SJCRH30 (cell line): ENCODE measurements around the gene SCPEP1. TPM values are rescaled to one million over a fixed set of nuclear protein-coding genes. Genes with fewer than 3 reads are reported as not detected.

ENCODE experiments used
- DNase-seq, 2 experiments: peaks; one replicate each; pipeline ENCODE4 v3.0.0-alpha.2; 2015 to 2020
- H3K27ac ChIP-seq: fragments of 250-450 bp; sonication (Bioruptor Pico); 2 replicates; pipeline ENCODE4 v1.5.1; 2020; ENCODE audit warnings: mild to moderate bottlenecking, moderate library complexity
- H3K27me3 ChIP-seq: fragments of 250-450 bp; sonication (Bioruptor Pico); 2 replicates; pipeline ENCODE4 v1.5.1; 2020; ENCODE audit warnings: mild to moderate bottlenecking, moderate library complexity
- H3K36me3 ChIP-seq: fragments of 250-450 bp; sonication (Bioruptor Pico); 2 replicates; pipeline ENCODE4 v1.5.1; 2020; ENCODE audit warnings: mild to moderate bottlenecking, moderate library complexity
- H3K4me1 ChIP-seq: fragments of 250-450 bp; sonication (Bioruptor Pico); 2 replicates; pipeline ENCODE4 v1.5.1; 2020; ENCODE audit warnings: mild to moderate bottlenecking, moderate library complexity
- H3K4me3 ChIP-seq: fragments of 250-450 bp; sonication (Bioruptor Pico); 2 replicates; pipeline ENCODE4 v1.5.1; 2020; ENCODE audit warnings: mild to moderate bottlenecking, moderate library complexity
- H3K9me3 ChIP-seq: fragments of 250-450 bp; sonication (Bioruptor Pico); replicated peaks from 2 replicates; pipeline ENCODE4 v1.5.1; 2020; ENCODE audit warnings: mild to moderate bottlenecking, moderate library complexity
- total RNA-seq: library from RNA; depleted of rRNA; stranded (reverse); fragments of >200 nt; shearing (Covaris generic); gene quantifications from 2 replicates; pipeline ENCODE4 v1.2.3, GENCODE V29; 2014

SCPEP1 gene
- total RNA-seq, 1 experiment from 2014 or later: 18.6 TPM

GRCh38 chr17:57004944-57005579 lies 27.1 kb downstream of the SCPEP1 start:
- no peak overlapping the region for H3K27ac ChIP-seq
- H3K4me1 ChIP-seq: no peaks in the 10 kb centered on the region; the same call in 1 of the 2 replicates
- H3K4me3 ChIP-seq: no peak overlapping the region
- peak in 1 of 2 experiments; percentile 7 for DNase-seq
- H3K27me3 ChIP-seq: no peaks in the 10 kb centered on the region
- H3K9me3 ChIP-seq: no peaks in the 10 kb centered on the region
- H3K36me3 ChIP-seq: no peaks in the 10 kb centered on the region

- DNase-seq: no peak
Measured at GRCh38 chr17:57006040-57006439, 28.1 kb downstream of the SCPEP1 start.

GRCh38 chr17:57008958-57009357 lies 31.0 kb downstream of the SCPEP1 start:
- Histone ChIP-seq H3K4me1 (no peaks in the 10 kb centered on the region; the same call in 1 of the 2 replicates), H3K9me3 (no peaks in the 10 kb centered on the region), H3K4me3 (no peak overlapping the region), H3K36me3 (no peaks in the 10 kb centered on the region), H3K27me3 (no peaks in the 10 kb centered on the region), H3K27ac (no peak overlapping the region)
- DNase-seq: no peak

More at GRCh38 chr17:57006040-57006439, 28.1 kb downstream of the SCPEP1 start:
- no peaks in the 10 kb centered on the region for H3K9me3 ChIP-seq
- no peaks in the 10 kb centered on the region for H3K27me3 ChIP-seq
- no peaks in the 10 kb centered on the region for H3K36me3 ChIP-seq
- H3K27ac ChIP-seq: no peak overlapping the region
- H3K4me3 ChIP-seq: no peak overlapping the region
- H3K4me1 ChIP-seq: no peaks in the 10 kb centered on the region; the same call in 1 of the 2 replicates

- no peaks in the 10 kb centered on the region for H3K27me3 ChIP-seq
Measured at GRCh38 chr17:57009737-57010445, 32.0 kb downstream of the SCPEP1 start.

GRCh38 chr17:57010487-57010886 lies 32.6 kb downstream of the SCPEP1 start:
- Histone ChIP-seq H3K27ac (no peak overlapping the region), H3K9me3 (no peaks in the 10 kb centered on the region), H3K27me3 (no peaks in the 10 kb centered on the region)

More at GRCh38 chr17:57009737-57010445, 32.0 kb downstream of the SCPEP1 start:
- no peaks in the 10 kb centered on the region for H3K9me3 ChIP-seq
- no peaks in the 10 kb centered on the region; the same call in 1 of the 2 replicates for H3K4me1 ChIP-seq
- no peak overlapping the region for H3K4me3 ChIP-seq
- no peaks in the 10 kb centered on the region for H3K36me3 ChIP-seq
- peak; percentile 22 to 61 for DNase-seq
- H3K27ac ChIP-seq: no peak overlapping the region

GRCh38 chr17:57011491-57012015 lies 33.6 kb downstream of the SCPEP1 start:
- no peak for DNase-seq
- Histone ChIP-seq H3K27ac (no peak overlapping the region), H3K9me3 (no peaks in the 10 kb centered on the region)

More at GRCh38 chr17:57010487-57010886, 32.6 kb downstream of the SCPEP1 start:
- no peak for DNase-seq
- H3K4me3 ChIP-seq: no peak overlapping the region
- H3K4me1 ChIP-seq: no peaks in the 10 kb centered on the region; the same call in 1 of the 2 replicates
- H3K36me3 ChIP-seq: no peaks in the 10 kb centered on the region

GRCh38 chr17:57016071-57016763 lies 38.3 kb downstream of the SCPEP1 start:
- H3K27ac ChIP-seq: no peak overlapping the region
- no peak for DNase-seq
- no peaks in the 10 kb centered on the region for H3K36me3 ChIP-seq
- no peaks in the 10 kb centered on the region for H3K9me3 ChIP-seq
- H3K4me1 ChIP-seq: no peaks in the 10 kb centered on the region
- H3K27me3 ChIP-seq: no peaks in the 10 kb centered on the region
- H3K4me3 ChIP-seq: no peak overlapping the region

More at GRCh38 chr17:57011491-57012015, 33.6 kb downstream of the SCPEP1 start:
- Histone ChIP-seq H3K4me3 (no peak overlapping the region), H3K36me3 (no peaks in the 10 kb centered on the region), H3K4me1 (no peaks in the 10 kb centered on the region; the same call in 1 of the 2 replicates), H3K27me3 (no peaks in the 10 kb centered on the region)

GRCh38 chr17:57016764-57017116 lies 38.8 kb downstream of the SCPEP1 start:
- Histone ChIP-seq H3K4me3 (no peak overlapping the region), H3K9me3 (no peaks in the 10 kb centered on the region), H3K27ac (no peak overlapping the region), H3K4me1 (no peaks in the 10 kb centered on the region), H3K27me3 (no peaks in the 10 kb centered on the region), H3K36me3 (no peaks in the 10 kb centered on the region)
- no peak for DNase-seq

- Histone ChIP-seq H3K4me1 (no peaks in the 10 kb centered on the region), H3K9me3 (no peaks in the 10 kb centered on the region), H3K36me3 (no peaks in the 10 kb centered on the region), H3K4me3 (no peak overlapping the region), H3K27ac (no peak overlapping the region), H3K27me3 (no peaks in the 10 kb centered on the region)
- no peak for DNase-seq
Measured at GRCh38 chr17:57017625-57018024, 39.7 kb downstream of the SCPEP1 start.

GRCh38 chr17:57020208-57020607 lies 42.3 kb downstream of the SCPEP1 start:
- H3K4me1 ChIP-seq: no peaks in the 10 kb centered on the region
- no peak for DNase-seq
- no peaks in the 10 kb centered on the region for H3K36me3 ChIP-seq
- no peak overlapping the region for H3K27ac ChIP-seq
- no peaks in the 10 kb centered on the region for H3K9me3 ChIP-seq
- H3K4me3 ChIP-seq: no peak overlapping the region
- H3K27me3 ChIP-seq: no peaks in the 10 kb centered on the region

GRCh38 chr17:57021226-57021940 lies 43.5 kb downstream of the SCPEP1 start:
- Histone ChIP-seq H3K4me1 (no peaks in the 10 kb centered on the region), H3K9me3 (0 out of 2 replicates have a peak, but pooled peaks cover 2% of the 10 kb centered on the region), H3K27ac (no peak overlapping the region), H3K36me3 (no peaks in the 10 kb centered on the region), H3K4me3 (no peak overlapping the region), H3K27me3 (no peaks in the 10 kb centered on the region)
- no peak for DNase-seq

- H3K4me3 ChIP-seq: no peak overlapping the region
- no peak for DNase-seq
- H3K27ac ChIP-seq: no peak overlapping the region
- no peaks in the 10 kb centered on the region for H3K36me3 ChIP-seq
- no peaks in the 10 kb centered on the region for H3K27me3 ChIP-seq
- peaks cover 6% of the 10 kb centered on the region; the same call in 1 of the 2 replicates for H3K9me3 ChIP-seq
- no peaks in the 10 kb centered on the region for H3K4me1 ChIP-seq
Measured at GRCh38 chr17:57025876-57026275, 47.9 kb downstream of the SCPEP1 start.

GRCh38 chr17:57027852-57028251 lies 49.9 kb downstream of the SCPEP1 start:
- no peak overlapping the region for H3K27ac ChIP-seq
- DNase-seq: no peak
- H3K27me3 ChIP-seq: no peaks in the 10 kb centered on the region
- H3K4me3 ChIP-seq: no peak overlapping the region
- H3K36me3 ChIP-seq: no peaks in the 10 kb centered on the region
- H3K9me3 ChIP-seq: peaks cover 6% of the 10 kb centered on the region; the same call in 1 of the 2 replicates
- H3K4me1 ChIP-seq: no peaks in the 10 kb centered on the region

- Histone ChIP-seq H3K27me3 (no peaks in the 10 kb centered on the region), H3K36me3 (no peaks in the 10 kb centered on the region), H3K4me1 (no peaks in the 10 kb centered on the region), H3K4me3 (no peak overlapping the region), H3K9me3 (peaks cover 4% of the 10 kb centered on the region; the same call in 1 of the 2 replicates), H3K27ac (no peak overlapping the region)
- peak; percentile 20 to 47 for DNase-seq
Measured at GRCh38 chr17:57032343-57032742, 54.4 kb downstream of the SCPEP1 start.
